ENCODE data around the gene DAG1.

DNA sequence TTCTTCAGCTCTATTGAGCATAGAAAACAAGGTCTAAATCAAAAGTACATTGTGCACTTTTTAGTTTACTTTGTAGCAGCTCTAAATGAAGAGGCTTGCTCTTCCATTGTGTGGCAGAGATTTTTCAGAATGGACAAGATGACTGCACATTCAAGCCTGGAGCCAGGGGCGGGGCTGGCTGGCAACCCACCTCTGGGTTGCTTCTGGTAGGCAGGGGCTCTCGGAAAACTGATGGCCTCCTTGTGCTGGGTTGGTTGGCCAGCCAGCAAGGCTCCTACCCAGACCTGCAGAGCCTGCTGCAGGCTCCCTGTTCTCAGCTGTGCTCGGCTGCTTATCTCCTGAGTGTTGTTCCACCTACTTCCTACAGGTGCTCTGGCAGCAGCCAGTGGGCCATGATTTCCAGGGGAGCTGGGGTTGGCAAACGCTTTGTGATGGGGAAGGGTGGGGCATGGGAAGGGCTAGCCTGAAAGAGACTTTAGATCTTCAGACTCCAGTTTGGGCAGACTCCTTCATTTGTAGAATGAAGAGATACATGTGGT, 93.0 kb downstream of the DAG1 start:
- TF ChIP-seq, protein P1, sequence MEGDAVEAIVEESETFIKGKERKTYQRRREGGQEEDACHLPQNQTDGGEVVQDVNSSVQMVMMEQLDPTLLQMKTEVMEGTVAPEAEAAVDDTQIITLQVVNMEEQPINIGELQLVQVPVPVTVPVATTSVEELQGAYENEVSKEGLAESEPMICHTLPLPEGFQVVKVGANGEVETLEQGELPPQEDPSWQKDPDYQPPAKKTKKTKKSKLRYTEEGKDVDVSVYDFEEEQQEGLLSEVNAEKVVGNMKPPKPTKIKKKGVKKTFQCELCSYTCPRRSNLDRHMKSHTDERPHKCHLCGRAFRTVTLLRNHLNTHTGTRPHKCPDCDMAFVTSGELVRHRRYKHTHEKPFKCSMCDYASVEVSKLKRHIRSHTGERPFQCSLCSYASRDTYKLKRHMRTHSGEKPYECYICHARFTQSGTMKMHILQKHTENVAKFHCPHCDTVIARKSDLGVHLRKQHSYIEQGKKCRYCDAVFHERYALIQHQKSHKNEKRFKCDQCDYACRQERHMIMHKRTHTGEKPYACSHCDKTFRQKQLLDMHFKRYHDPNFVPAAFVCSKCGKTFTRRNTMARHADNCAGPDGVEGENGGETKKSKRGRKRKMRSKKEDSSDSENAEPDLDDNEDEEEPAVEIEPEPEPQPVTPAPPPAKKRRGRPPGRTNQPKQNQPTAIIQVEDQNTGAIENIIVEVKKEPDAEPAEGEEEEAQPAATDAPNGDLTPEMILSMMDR (IDR thresholded peaks at IDR 0.05): no peak
- no peak for TF ChIP-seq POLR2A (IDR thresholded peaks at IDR 0.05)
